ENCODE measurements around the gene BTRC.

The BTRC gene

GRCh38 chr10:101595591-101596433 is 241.8 kb downstream of the BTRC start:
- no peak for DNase-seq (ENCODE audit: low read depth in 1 of 2, low spot score in 1 of 2)
- Histone ChIP-seq H3K4me3 (replicated peaks; ENCODE audit: insufficient read depth, low read length) (no peak overlapping the region), H3K27ac (replicated peaks) (no peak overlapping the region), H3K27me3 (ENCODE audit: insufficient read depth, poor library complexity, severe bottlenecking) (no peaks in the 10 kb centered on the region)
- TF ChIP-seq SPI1 (IDR thresholded peaks at IDR 0.05; ENCODE audit: borderline replicate concordance, low read depth) (no peak), CTCF (IDR thresholded peaks at IDR 0.05; ENCODE audit: insufficient read depth, low read length) (no peak), POLR2AphosphoS5 (IDR thresholded peaks at IDR 0.05; ENCODE audit: low read depth) (no peak), REST (IDR thresholded peaks at IDR 0.05; ENCODE audit: insufficient replicate concordance, low read depth) (no peak), GABPA (IDR thresholded peaks at IDR 0.05; ENCODE audit: low read depth) (no peak)

GRCh38 chr10:101597091-101597900 is 243.3 kb downstream of the BTRC start:
- DNase-seq (ENCODE audit: low read depth in 1 of 2, low spot score in 1 of 2): no peak
- TF ChIP-seq CTCF (IDR thresholded peaks at IDR 0.05; ENCODE audit: insufficient read depth, low read length): no peak
- no peak for TF ChIP-seq REST (IDR thresholded peaks at IDR 0.05; ENCODE audit: insufficient replicate concordance, low read depth)
- TF ChIP-seq SPI1 (IDR thresholded peaks at IDR 0.05; ENCODE audit: borderline replicate concordance, low read depth): no peak
- TF ChIP-seq GABPA (IDR thresholded peaks at IDR 0.05; ENCODE audit: low read depth): no peak
- no peak for TF ChIP-seq POLR2AphosphoS5 (IDR thresholded peaks at IDR 0.05; ENCODE audit: low read depth)
- no peaks in the 10 kb centered on the region for H3K27me3 ChIP-seq (ENCODE audit: insufficient read depth, poor library complexity, severe bottlenecking)
- H3K27ac ChIP-seq (replicated peaks): no peak overlapping the region
- no peak overlapping the region for H3K4me3 ChIP-seq (replicated peaks; ENCODE audit: insufficient read depth, low read length)

GRCh38 chr10:101601541-101601940 is 247.6 kb downstream of the BTRC start:
- no peak for DNase-seq (ENCODE audit: low read depth in 1 of 2, low spot score in 1 of 2)
- H3K27me3 ChIP-seq (ENCODE audit: insufficient read depth, poor library complexity, severe bottlenecking): no peaks in the 10 kb centered on the region
- no peak overlapping the region for H3K27ac ChIP-seq (replicated peaks)
- H3K4me3 ChIP-seq (replicated peaks; ENCODE audit: insufficient read depth, low read length): no peak overlapping the region
- no peak for TF ChIP-seq REST (IDR thresholded peaks at IDR 0.05; ENCODE audit: insufficient replicate concordance, low read depth)
- TF ChIP-seq GABPA (IDR thresholded peaks at IDR 0.05; ENCODE audit: low read depth): no peak
- no peak for TF ChIP-seq CTCF (IDR thresholded peaks at IDR 0.05; ENCODE audit: insufficient read depth, low read length)
- TF ChIP-seq SPI1 (IDR thresholded peaks at IDR 0.05; ENCODE audit: borderline replicate concordance, low read depth): no peak
- no peak for TF ChIP-seq POLR2AphosphoS5 (IDR thresholded peaks at IDR 0.05; ENCODE audit: low read depth)

All from HL-60 (cell line).